ENCODE results near the gene PEX14.

The PEX14 gene

GRCh38 chr1:10592373-10592772, 117.6 kb downstream of the PEX14 start:
- no peak for DNase-seq (ENCODE audit: low read depth, low spot score)

DNA sequence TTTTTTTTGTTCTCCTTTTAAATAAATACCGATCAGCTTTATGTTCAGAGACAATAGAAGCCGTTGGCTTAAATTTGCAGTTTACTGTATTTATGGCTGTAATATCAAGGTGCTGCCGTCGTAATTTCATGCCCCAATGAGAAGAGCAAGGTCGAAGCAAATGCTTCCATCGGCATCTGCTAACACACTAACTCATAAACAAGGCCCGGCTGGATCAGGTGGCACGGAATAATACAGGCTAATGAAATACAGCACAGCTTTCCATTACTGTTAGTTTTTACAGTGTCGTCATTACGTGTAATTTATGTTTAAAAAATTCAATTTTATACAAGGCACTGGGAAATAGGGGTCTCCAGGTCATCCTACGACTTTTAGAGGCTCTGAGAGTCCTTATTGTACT, 119.0 kb downstream of the PEX14 start:
- DNase-seq (ENCODE audit: low read depth, low spot score) = no peak

DNA sequence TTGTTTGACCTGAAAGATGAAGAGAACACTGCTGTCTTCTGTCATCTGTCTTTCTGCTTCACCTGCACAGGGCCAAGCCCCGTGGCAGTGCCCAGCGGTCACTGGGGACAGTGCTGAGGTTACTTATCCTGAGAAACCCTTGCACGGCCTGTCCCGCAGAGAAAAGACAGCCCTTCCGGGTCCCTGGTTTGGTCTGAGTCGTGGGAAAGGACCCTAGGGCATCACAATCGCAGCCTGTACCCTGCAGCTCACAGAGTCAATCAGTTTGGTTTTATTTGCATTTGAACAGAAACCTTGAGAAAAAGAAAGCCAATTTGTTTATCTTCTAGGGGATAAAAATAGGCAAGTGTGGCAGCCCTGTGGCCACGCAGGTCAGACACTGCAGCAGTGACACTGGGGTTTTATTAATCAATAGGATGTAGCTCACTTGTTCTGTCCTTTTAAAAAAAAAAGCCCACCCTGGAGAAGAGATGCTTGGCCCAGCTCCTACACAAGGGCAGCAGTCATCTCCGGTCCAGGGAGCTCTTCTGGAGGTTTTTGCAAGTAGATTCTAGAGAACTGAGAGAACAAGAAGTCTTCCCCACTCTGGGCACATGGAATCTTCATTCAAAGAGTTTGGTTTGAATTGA, 120.0 kb downstream of the PEX14 start:
- DNase-seq (ENCODE audit: low read depth, low spot score) = peak; percentile 74

- DNase-seq (ENCODE audit: low read depth, low spot score) = no peak
Observed at GRCh38 chr1:10596780-10597179, 122.0 kb downstream of the PEX14 start.

DNA sequence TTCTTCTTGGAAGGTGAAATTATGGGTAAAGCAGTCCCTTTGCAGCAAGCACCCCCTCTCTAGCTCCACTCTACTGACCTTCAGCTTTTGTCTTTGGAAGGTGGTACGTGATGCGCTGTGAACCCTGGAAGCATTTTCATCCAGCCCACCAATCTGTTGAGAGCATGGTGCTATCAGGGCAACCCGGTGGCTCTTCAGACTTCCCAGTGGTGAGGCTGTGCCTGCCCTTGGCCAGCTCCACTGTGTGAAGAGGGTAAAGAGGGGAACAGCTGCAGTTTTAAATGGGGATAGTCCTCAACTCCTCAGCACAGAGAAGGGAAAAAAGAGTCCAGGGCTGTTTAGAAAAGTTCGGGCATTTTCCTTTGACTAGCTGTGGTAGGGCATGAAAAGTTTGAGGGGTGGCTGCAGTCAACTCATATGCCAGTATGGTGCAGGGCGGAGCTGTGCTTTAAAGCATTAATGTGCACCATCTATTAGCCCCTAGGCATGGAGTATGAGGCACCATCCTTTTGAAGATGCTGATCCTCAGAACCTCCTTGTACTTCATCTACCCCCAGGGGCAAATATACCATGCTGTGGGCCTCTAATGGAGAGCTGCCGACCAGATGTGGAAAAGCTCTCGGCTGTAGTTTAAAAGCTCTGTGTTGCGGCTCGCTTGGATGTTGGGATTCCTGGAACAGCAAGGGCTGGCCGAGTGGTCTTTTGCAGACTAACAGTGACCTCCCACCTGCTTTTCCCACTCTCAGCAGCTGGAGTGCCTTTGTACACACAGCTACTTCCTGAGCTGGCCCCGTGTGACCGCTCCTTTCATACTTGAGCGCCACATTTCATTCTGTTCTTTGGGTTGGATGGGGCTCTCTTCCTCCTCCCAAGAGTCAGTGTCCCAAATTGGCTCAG, 123.0 kb downstream of the PEX14 start:
- no peak for DNase-seq (ENCODE audit: low read depth, low spot score)

GRCh38 chr1:10598389-10598702, 123.6 kb downstream of the PEX14 start:
- DNase-seq (ENCODE audit: low read depth, low spot score) = no peak

DNA sequence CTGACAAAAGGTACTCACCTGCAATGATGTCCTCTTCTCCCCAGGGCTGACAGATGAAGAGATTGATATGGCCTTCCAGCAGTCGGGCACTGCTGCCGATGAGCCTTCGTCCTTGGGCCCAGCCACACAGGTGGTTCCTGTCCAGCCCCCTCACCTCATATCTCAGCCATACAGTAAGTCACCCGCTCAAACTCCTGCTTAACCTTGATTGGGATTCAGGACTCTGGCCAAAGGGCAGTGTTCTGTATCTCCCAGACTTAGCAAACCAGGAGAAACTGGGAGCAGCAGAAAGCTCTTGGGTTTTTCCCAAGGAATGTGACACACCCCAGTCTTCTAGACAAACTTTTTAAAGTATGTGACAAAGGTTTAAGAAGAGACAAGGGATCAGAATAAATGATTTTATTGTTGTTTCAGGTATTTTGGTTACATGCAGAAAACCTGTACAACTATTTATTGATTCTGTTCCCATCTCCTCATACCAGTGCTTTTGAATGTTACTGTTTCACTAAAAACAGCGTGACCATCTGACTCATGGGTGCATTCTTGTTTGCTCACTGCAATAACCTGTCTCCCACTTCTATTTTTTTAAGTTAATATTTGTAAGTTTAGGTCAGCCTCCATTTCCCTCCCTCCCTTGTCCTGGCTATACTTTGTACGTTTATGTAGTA, 124.6 kb downstream of the PEX14 start:
- no peak for DNase-seq (ENCODE audit: low read depth, low spot score)

GRCh38 chr1:10601342-10602070, 126.8 kb downstream of the PEX14 start:
- DNase-seq (ENCODE audit: low read depth, low spot score) = no peak

DNA sequence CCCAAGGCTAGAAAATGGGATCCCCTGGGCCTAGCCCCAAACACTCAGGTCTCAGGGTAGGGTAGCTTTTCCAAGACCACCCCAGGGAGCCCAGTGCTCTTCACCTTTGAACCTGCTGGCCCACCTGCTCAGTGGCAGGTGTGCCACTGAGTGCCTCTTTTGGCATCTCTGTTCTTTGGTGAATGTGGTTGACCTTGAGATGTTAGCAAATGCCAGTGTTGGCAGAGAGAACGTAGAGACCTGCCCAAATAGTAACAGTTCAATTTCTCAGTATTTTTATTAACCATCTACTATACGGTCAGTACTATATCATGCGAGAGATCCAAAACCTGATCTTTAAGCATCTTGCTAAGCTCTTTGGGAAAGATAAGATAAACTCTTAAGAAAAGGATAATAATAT, 128.2 kb downstream of the PEX14 start:
- DNase-seq (ENCODE audit: low read depth, low spot score) = no peak

DNA sequence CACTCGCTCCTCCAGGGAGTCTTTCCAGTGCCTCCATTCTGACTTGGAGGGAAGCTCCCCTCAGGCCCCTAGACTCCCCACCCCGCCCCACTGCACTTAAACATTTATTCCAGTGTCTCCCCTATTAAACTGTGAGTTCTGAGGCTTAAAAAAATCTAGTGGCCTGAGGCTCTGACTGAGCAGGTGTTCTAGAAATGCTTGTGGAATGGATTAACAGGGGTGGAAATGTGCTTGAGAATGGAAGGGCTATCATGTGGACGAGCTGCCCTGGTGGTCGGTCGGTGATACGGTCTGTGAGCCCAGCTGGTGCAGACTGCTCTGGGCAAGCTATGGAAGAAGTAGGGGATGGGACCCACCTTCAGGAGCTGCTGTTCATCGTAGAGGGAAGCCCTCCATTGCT, 130.2 kb downstream of the PEX14 start:
- DNase-seq (ENCODE audit: low read depth, low spot score) = no peak

DNA sequence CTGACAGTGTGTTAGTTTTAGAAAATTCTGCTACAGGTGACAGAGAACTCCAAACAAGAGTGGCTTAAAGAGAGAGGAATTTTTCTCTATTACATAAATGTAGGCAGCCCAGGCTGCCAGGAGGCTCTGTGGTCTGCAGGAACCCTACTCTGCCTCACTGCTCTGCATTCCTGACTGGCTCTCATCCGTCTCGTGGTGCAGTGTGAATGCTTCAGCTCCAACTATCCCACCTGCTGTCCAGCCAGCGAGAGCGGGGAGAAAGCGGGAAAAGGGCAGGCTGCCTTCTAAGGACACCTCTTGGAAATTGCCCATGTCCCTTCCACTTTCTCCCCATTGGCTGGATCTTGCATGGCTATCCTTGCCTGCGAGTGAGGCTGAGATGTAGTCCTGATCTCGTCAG, 131.3 kb downstream of the PEX14 start:
- DNase-seq (ENCODE audit: low read depth, low spot score) = no peak

- DNase-seq (ENCODE audit: low read depth, low spot score) = no peak
Observed at GRCh38 chr1:10607228-10607627, 132.5 kb downstream of the PEX14 start.

- DNase-seq (ENCODE audit: low read depth, low spot score) = no peak
Observed at GRCh38 chr1:10608690-10609089, 133.9 kb downstream of the PEX14 start.

DNA sequence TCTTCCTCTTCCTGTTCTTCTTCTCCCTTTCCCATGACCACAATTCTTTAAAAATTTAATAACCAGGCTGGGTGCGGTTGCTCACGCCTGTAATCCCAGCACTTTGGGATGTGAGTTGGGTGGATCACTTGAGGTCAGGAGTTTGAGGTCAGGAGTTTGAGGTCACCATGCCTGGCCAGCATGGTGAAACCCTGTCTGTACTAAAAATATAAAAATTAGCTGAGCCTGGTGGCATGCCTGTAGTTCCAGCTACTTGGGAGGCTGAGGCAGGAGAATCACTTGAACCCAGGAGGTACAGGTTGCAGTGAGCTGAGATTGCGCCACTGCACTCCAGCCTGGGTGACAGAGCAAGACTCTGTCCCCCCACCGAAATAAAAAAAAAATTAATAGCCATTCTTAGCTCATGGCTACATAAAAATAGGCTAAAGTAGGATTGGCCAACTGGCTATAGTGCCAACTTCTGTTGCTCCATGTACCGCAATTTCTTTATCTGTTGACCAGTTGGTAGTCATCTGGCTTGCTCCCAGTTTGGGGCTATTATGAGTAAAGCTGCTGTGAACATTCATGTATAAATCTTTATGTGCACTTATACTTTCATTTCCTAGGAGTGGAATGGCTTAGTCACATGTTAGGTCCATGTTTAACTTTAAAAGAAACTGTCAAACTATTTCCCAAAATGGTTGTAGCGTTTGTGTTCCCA, 136.3 kb downstream of the PEX14 start:
- no peak for DNase-seq (ENCODE audit: low read depth, low spot score)

- DNase-seq (ENCODE audit: low read depth, low spot score) = no peak
Observed at GRCh38 chr1:10612436-10613160, 137.8 kb downstream of the PEX14 start.

DNA sequence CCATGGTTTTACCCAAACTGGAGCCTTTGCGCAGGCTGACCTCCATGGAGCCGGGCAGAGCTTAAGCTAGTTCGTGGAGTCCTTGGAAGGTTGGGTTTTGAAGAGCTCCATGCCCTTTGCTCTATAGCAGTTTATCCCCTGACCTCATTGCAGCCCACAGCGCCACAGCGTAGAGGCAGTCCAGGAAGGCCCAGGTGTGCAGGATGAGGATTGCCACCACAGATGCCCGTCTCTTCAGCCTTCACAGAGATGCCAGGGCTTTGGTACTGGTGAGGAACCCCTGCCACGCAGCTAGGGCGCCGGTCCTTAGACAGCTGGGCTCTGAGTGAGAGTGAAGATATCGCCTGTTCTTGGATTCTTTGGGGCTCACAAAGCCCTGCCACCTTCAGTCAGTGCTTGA, 138.6 kb downstream of the PEX14 start:
- DNase-seq (ENCODE audit: low read depth, low spot score) = no peak

DNA sequence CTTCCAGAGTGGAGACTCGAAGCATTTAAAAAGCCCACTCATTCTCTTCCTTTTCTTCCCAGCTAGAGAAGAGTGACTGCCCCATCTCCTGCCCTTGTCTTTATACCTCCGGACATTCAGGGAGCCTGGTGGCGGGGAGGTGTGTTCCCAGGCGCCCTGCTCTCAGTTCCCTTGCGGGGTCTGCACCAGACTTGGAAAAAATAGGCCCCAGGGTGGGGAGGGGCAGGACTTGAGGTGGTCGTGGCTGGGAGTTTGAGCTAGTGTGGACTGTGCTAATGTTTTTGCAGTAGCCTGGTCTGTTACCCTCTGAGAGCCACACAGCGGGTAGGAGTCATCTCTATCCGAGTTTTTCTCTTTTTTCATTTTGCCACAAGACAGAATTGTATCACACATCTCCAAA, 139.1 kb downstream of the PEX14 start:
- DNase-seq (ENCODE audit: low read depth, low spot score) = no peak

DNA sequence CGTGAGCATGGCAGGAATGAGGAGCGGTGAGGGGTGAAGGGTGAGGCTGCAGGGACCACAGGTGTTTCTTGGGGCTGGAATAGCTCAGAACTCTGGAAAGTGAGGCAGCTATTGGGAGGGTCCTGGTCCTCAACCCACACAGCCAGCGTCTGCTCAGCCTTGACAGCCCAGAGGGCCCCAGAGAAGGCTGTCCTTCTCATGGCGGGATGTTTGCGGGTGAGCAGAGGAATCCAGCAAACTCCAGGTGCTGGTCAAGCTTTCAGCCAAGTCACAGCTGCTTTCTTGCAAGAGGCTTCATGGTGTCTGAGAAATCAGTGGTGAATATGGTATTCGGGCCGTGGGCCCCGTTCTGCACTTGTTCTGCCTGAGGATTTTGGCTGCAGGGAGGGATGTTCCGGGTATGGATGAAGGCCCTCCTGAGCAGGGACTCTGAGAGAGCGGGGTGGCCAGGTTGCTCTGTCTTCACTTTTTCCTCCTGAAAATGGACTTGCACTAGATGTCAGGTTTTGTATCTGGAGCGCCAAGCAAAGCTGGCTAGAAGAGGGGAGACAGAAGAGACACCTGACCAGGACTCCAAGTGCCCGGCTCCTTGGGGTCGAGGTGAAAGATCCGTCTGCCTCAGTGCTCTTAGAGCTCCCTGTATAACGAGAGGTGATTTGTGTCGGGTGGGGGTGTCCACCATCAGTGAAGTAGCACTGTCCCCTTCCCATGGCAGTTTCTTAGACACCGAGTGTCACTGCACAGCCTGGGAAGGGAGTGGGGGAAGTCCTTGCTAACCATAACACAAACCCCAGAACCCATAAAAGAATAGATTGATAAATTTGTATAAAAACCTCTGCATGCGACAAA, 139.9 kb downstream of the PEX14 start:
- DNase-seq (ENCODE audit: low read depth, low spot score) = no peak

- no peak for DNase-seq (ENCODE audit: low read depth, low spot score)
Observed at GRCh38 chr1:10615332-10615731, 140.6 kb downstream of the PEX14 start.

Data from ELF-1 (cell line).